GM23338 (cell line): ENCODE measurements around the gene CDK17. TPM values are rescaled to one million over a fixed set of nuclear protein-coding genes. Genes with fewer than 3 reads are reported as not detected.

ENCODE experiments used
- ATAC-seq: fragments of 200-7000 bp; cut with Tn5 transposase; 3 replicates; pipeline ENCODE4 v1.9.1; 2020
- DNase-seq: peaks from one replicate; pipeline ENCODE4 v3.0.0-alpha.2; 2015; ENCODE audit warnings: low spot score
- H2AFZ ChIP-seq: fragments of 200-600 bp; sonication (generic); 2 replicates; pipeline ENCODE4 v1.8.0; 2016; ENCODE audit warnings: antibody characterized with exemption, mild to moderate bottlenecking, moderate library complexity
- H3F3A ChIP-seq: fragments of 200-600 bp; sonication (generic); replicated peaks from 2 replicates; pipeline ENCODE4 v1.8.0; 2017; ENCODE audit warnings: antibody characterized with exemption, mixed run types, low read depth
- H3K27ac ChIP-seq: fragments of 200-600 bp; sonication (generic); 2 replicates; pipeline ENCODE4 v1.6.1; 2016; ENCODE audit warnings: low read depth
- H3K27me3 ChIP-seq: fragments of 200-600 bp; sonication (generic); 2 replicates; pipeline ENCODE4 v1.8.0; 2016; ENCODE audit warnings: mild to moderate bottlenecking, mixed run types, moderate library complexity; ENCODE audit not compliant: insufficient read depth
- H3K36me3 ChIP-seq: fragments of 200-600 bp; sonication (generic); 2 replicates; pipeline ENCODE4 v1.8.0; 2016; ENCODE audit warnings: mild to moderate bottlenecking; ENCODE audit not compliant: insufficient read depth
- H3K4me1 ChIP-seq: fragments of 200-600 bp; sonication (generic); 2 replicates; pipeline ENCODE4 v1.8.0; 2016; ENCODE audit warnings: mild to moderate bottlenecking, moderate library complexity; ENCODE audit not compliant: insufficient read depth
- H3K4me2 ChIP-seq: fragments of 200-600 bp; sonication (generic); 2 replicates; pipeline ENCODE4 v1.7.1; 2017; ENCODE audit warnings: mixed run types
- H3K4me3 ChIP-seq: fragments of 200-600 bp; sonication (generic); 2 replicates; pipeline ENCODE4 v1.6.1; 2016; ENCODE audit warnings: mixed run types
- H3K79me2 ChIP-seq: fragments of 200-600 bp; sonication (generic); replicated peaks from 2 replicates; pipeline ENCODE4 v1.8.0; 2017; ENCODE audit warnings: mild to moderate bottlenecking; ENCODE audit not compliant: insufficient read depth
- H3K9me2 ChIP-seq: fragments of 200-600 bp; sonication (generic); 2 replicates; pipeline ENCODE4 v1.8.0; 2017; ENCODE audit not compliant: insufficient read depth
- H4K20me1 ChIP-seq: fragments of 200-600 bp; sonication (generic); replicated peaks from 2 replicates; pipeline ENCODE4 v1.8.0; 2017; ENCODE audit warnings: mild to moderate bottlenecking; ENCODE audit not compliant: insufficient read depth
- H3K27ac Mint-ChIP-seq: 2 replicates; pipeline ENCODE4 v1.8.0; 2020; ENCODE audit warnings: inconsistent platforms, mild to moderate bottlenecking, moderate library complexity, mixed read lengths
- H3K27me3 Mint-ChIP-seq: 3 replicates; pipeline ENCODE4 v1.8.0; 2022; ENCODE audit warnings: low read depth, mild to moderate bottlenecking, moderate library complexity, mixed read lengths, inconsistent platforms; ENCODE audit not compliant: insufficient read depth, poor library complexity
- H3K36me3 Mint-ChIP-seq: 3 replicates; pipeline ENCODE4 v1.8.0; 2021; ENCODE audit warnings: low read depth, mild to moderate bottlenecking, inconsistent platforms, moderate library complexity, mixed read lengths
- H3K4me1 Mint-ChIP-seq: 3 replicates; pipeline ENCODE4 v1.8.0; 2020; ENCODE audit warnings: mild to moderate bottlenecking, inconsistent platforms, mixed read lengths
- H3K4me3 Mint-ChIP-seq: 3 replicates; pipeline ENCODE4 v1.8.0; 2021; ENCODE audit warnings: moderate library complexity, mild to moderate bottlenecking, inconsistent platforms, mixed read lengths
- H3K9me3 Mint-ChIP-seq: 3 replicates; pipeline ENCODE4 v1.8.0; 2020; ENCODE audit warnings: moderate library complexity, mild to moderate bottlenecking, inconsistent platforms, mixed read lengths
- CREB1 ChIP-seq: fragments of 250-450 bp; sonication (Bioruptor Pico); IDR thresholded peaks from 2 replicates; pipeline ENCODE4 v1.5.0; 2020; ENCODE audit warnings: low read depth, mild to moderate bottlenecking, moderate library complexity
- CTCF ChIP-seq, 2 experiments: fragments of 200-600 bp in 1 of 2; sonication (generic) in 1 of 2; conservative IDR thresholded peaks; 2 replicates each; pipeline versions ENCODE4 v1.5.1 to v1.6.1; 2016 to 2017; ENCODE audit warnings: antibody characterized with exemption in 2 of 2, low read depth in 2 of 2, mild to moderate bottlenecking in 2 of 2, moderate library complexity in 1 of 2
- ETS1 ChIP-seq: IDR thresholded peaks from 2 replicates; pipeline ENCODE4 v1.6.1; 2016; ENCODE audit warnings: antibody characterized with exemption
- EZH2 ChIP-seq: fragments of 200-600 bp; sonication (generic); IDR thresholded peaks from one replicate; pipeline ENCODE4 v1.8.0; 2017; ENCODE audit warnings: antibody characterized with exemption, mild to moderate bottlenecking, low read depth; ENCODE audit not compliant: unreplicated experiment
- EZH2phosphoT487 ChIP-seq: fragments of 200-600 bp; sonication (generic); IDR thresholded peaks from one replicate; pipeline ENCODE4 v1.8.1; 2018; ENCODE audit warnings: antibody characterized with exemption; ENCODE audit not compliant: unreplicated experiment
- JUNB ChIP-seq: IDR thresholded peaks from one replicate; pipeline ENCODE4 v1.6.1; 2016; ENCODE audit warnings: antibody characterized with exemption; ENCODE audit not compliant: unreplicated experiment
- NANOG ChIP-seq: IDR thresholded peaks from 2 replicates; pipeline ENCODE4 v1.6.1; 2016; ENCODE audit warnings: antibody characterized with exemption, borderline replicate concordance
- POLR2AphosphoS5 ChIP-seq: IDR thresholded peaks from 2 replicates; pipeline ENCODE4 v1.6.1; 2016; ENCODE audit warnings: antibody characterized with exemption, low read depth
- REST ChIP-seq: IDR thresholded peaks from one replicate; pipeline ENCODE4 v1.6.1; 2018; ENCODE audit warnings: antibody characterized with exemption; ENCODE audit not compliant: unreplicated experiment
- STAT1 ChIP-seq: IDR thresholded peaks from one replicate; pipeline ENCODE4 v1.6.1; 2016; ENCODE audit warnings: antibody characterized with exemption; ENCODE audit not compliant: unreplicated experiment
- ZNF114 ChIP-seq: fragments of 250-450 bp; sonication (Bioruptor Pico); IDR thresholded peaks from 2 replicates; pipeline ENCODE4 v1.5.0; 2020; ENCODE audit warnings: mild to moderate bottlenecking, moderate library complexity
- ZNF331 ChIP-seq: fragments of 250-450 bp; sonication (Bioruptor Pico); IDR thresholded peaks from 2 replicates; pipeline ENCODE4 v1.5.0; 2020; ENCODE audit warnings: low read depth, mild to moderate bottlenecking, moderate library complexity
- ZNF462 ChIP-seq: fragments of 250-450 bp; sonication (Bioruptor Pico); IDR thresholded peaks from 2 replicates; pipeline ENCODE4 v1.5.0; 2020; ENCODE audit warnings: mild to moderate bottlenecking, moderate library complexity
- polyA plus RNA-seq: library from polyadenylated mRNA; unstranded; fragments of >200 nt; fragmentation: Nextera tagmentation; extraction: Ambion mirVana; gene quantifications from 2 replicates; pipeline ENCODE4 v1.2.1, GENCODE V29; 2016
- total RNA-seq: library from RNA; depleted of rRNA; stranded (reverse); fragments of >200 nt; shearing (Covaris generic); gene quantifications from 2 replicates; pipeline ENCODE4 v1.2.3, GENCODE V29; 2014

Gene CDK17
- total and polyA plus RNA-seq, 2 experiments from 2014 or later, result 7.6 to 34.2 TPM

- Histone ChIP-seq H3K79me2 (no peaks in the 10 kb centered on the region), H3K27ac (no peak overlapping the region), H3K4me1 (no peaks in the 10 kb centered on the region), H3K4me2 (no peak overlapping the region), H3K36me3 (no peaks in the 10 kb centered on the region), H3K27me3 (no peaks in the 10 kb centered on the region), H4K20me1 (peaks cover 5% of the 10 kb centered on the region; the same call in 1 of the 2 replicates), H3K9me2 (no peaks in the 10 kb centered on the region), H3K4me3 (no peak overlapping the region), H3F3A (no peaks in the 10 kb centered on the region), H2AFZ (no peak overlapping the region)
- DNase-seq (no peak), ATAC-seq (no peak)
- Mint-ChIP-seq H3K4me3 (no peak overlapping the region), H3K27me3 (peaks cover 3% of the 10 kb centered on the region), H3K9me3 (no peaks in the 10 kb centered on the region), H3K36me3 (peaks cover 16% of the 10 kb centered on the region), H3K4me1 (no peaks in the 10 kb centered on the region), H3K27ac (peak overlapping the region; percentile 15; the same call in 1 of the 2 replicates)
- TF ChIP-seq EZH2 (no peak), ZNF462 (no peak), NANOG (no peak), ZNF331 (CRISPR knock-in tag) (no peak), ZNF114 (CRISPR knock-in tag) (no peak), EZH2phosphoT487 (no peak), POLR2AphosphoS5 (no peak), CREB1 (no peak), JUNB (no peak), ETS1 (no peak), STAT1 (no peak), REST (no peak), CTCF (conservative IDR thresholded peaks at IDR 0.05; ENCODE audit: low read depth in 2 of 2) (no peak)
Observed at GRCh38 chr12:96249196-96250118, 150.8 kb downstream of the CDK17 start.
